Activated T-cell treated with anti-CD3 and anti-CD28 coated beads, Interleukin-2, amount 50 U/mL, for 4 hours (primary cell): ENCODE data around the gene ZKSCAN2. TPM values are rescaled to one million over a fixed set of nuclear protein-coding genes. Genes with fewer than 3 reads are reported as not detected.

ENCODE experiments used
- ATAC-seq, 2 donors: fragments of 200-7000 bp; cut with Tn5 transposase; one replicate each; pipeline ENCODE4 v1.10.0; 2021
- DNase-seq: peaks from one replicate; pipeline ENCODE4 v3.0.0-alpha.2; 2020
- H3K27me3 Mint-ChIP-seq: one replicate; pipeline ENCODE4 v1.8.0; 2021; ENCODE audit warnings: low read depth, mixed read lengths
- H3K36me3 Mint-ChIP-seq: one replicate; pipeline ENCODE4 v1.8.0; 2022; ENCODE audit warnings: mixed read lengths; ENCODE audit not compliant: insufficient read depth
- H3K4me1 Mint-ChIP-seq: one replicate; pipeline ENCODE4 v1.8.0; 2021; ENCODE audit warnings: low read depth, mixed read lengths
- H3K4me3 Mint-ChIP-seq: one replicate; pipeline ENCODE4 v1.8.0; 2021; ENCODE audit warnings: mild to moderate bottlenecking, moderate library complexity, mixed read lengths
- H3K9me3 Mint-ChIP-seq: one replicate; pipeline ENCODE4 v1.8.0; 2021; ENCODE audit warnings: mixed read lengths
- total RNA-seq, 3 donors: library from RNA; stranded (reverse); gene quantifications; one replicate each; pipeline ENCODE4 v1.2.1, GENCODE V29; 2021

Gene ZKSCAN2
- total RNA-seq, 3 donors from 2014 or later = 4.6 to 6.3 (median 5.7) TPM

DNA sequence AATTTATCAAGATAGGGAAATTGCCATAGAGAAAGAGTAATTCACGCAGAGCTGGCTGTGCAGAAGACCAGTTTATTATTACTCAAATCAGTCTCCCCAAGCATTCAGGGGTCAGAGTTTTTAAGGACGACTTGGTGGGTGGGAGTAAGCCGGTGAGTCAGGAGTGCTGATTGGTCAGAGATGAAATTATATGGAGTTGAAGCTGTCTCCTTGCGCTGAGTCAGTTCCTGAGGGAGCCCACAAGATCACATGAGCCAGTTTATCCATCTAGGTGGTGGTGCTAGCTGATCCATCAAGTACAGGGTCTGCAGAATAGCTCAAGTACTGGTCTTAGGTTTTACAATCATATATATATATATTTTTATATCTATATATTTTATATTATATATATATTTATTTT lies 46.9 kb downstream of the ZKSCAN2 start:
- Mint-ChIP-seq H3K36me3 (no peaks in the 10 kb centered on the region), H3K4me1 (no peaks in the 10 kb centered on the region), H3K4me3 (no peak overlapping the region), H3K9me3 (no peaks in the 10 kb centered on the region), H3K27me3 (no peaks in the 10 kb centered on the region)
- ATAC-seq (no peak), DNase-seq (no peak)

- Mint-ChIP-seq H3K27me3 (no peaks in the 10 kb centered on the region), H3K36me3 (no peaks in the 10 kb centered on the region), H3K9me3 (no peaks in the 10 kb centered on the region), H3K4me1 (no peaks in the 10 kb centered on the region), H3K4me3 (no peak overlapping the region)
- no peak for DNase-seq
- no peak for ATAC-seq
Observed at GRCh38 chr16:25199457-25199856, 58.2 kb downstream of the ZKSCAN2 start.

- no peak overlapping the region for H3K4me3 Mint-ChIP-seq
- no peak for DNase-seq
- no peaks in the 10 kb centered on the region for H3K4me1 Mint-ChIP-seq
- ATAC-seq = no peak
- no peaks in the 10 kb centered on the region for H3K9me3 Mint-ChIP-seq
- no peaks in the 10 kb centered on the region for H3K36me3 Mint-ChIP-seq
- H3K27me3 Mint-ChIP-seq = no peaks in the 10 kb centered on the region
Observed at GRCh38 chr16:25198021-25198420, 59.6 kb downstream of the ZKSCAN2 start.

DNA sequence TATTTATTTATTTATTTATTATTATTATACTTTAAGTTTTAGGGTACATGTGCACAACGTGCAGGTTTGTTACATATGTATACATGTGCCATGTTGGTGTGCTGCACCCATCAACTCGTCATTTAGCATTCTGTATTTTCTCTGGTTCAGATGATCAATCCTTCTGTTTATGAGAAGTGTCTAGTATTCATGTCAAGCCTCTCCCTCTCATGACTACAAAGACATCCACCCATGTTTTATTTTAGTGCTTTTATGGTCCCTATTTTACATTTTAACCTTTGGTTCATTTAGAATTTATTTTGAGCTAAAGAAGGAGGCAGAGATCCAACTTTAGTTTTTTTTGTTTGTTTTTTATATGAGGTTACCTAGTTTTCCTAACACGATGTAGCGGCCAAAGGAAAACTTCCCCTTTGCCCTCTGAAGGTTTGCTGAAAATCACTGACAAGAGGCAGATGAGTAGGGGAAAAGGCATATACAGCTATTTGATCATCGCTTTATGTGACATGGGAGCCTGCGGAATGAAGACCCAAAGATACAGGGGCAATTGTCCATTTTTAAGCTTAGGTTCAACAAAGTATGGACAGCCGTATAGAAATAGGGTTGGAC lies 63.3 kb downstream of the ZKSCAN2 start:
- Mint-ChIP-seq H3K36me3 (no peaks in the 10 kb centered on the region), H3K27me3 (no peaks in the 10 kb centered on the region), H3K9me3 (no peaks in the 10 kb centered on the region), H3K4me1 (no peaks in the 10 kb centered on the region), H3K4me3 (no peak overlapping the region)
- ATAC-seq (no peak), DNase-seq (no peak)

- H3K4me1 Mint-ChIP-seq = no peaks in the 10 kb centered on the region
- no peak for ATAC-seq
- peaks cover 2% of the 10 kb centered on the region for H3K36me3 Mint-ChIP-seq
- no peak for DNase-seq
- no peak overlapping the region for H3K4me3 Mint-ChIP-seq
- no peaks in the 10 kb centered on the region for H3K27me3 Mint-ChIP-seq
- no peaks in the 10 kb centered on the region for H3K9me3 Mint-ChIP-seq
Observed at GRCh38 chr16:25192096-25192495, 65.5 kb downstream of the ZKSCAN2 start.

- ATAC-seq (no peak), DNase-seq (no peak)
- Mint-ChIP-seq H3K27me3 (no peaks in the 10 kb centered on the region), H3K9me3 (no peaks in the 10 kb centered on the region), H3K4me3 (no peak overlapping the region), H3K4me1 (no peaks in the 10 kb centered on the region), H3K36me3 (peaks cover 2% of the 10 kb centered on the region)
Observed at GRCh38 chr16:25189305-25189704, 68.3 kb downstream of the ZKSCAN2 start.

GRCh38 chr16:25187491-25187795 lies 70.2 kb downstream of the ZKSCAN2 start:
- H3K9me3 Mint-ChIP-seq = no peaks in the 10 kb centered on the region
- H3K4me3 Mint-ChIP-seq = no peak overlapping the region
- H3K4me1 Mint-ChIP-seq = no peaks in the 10 kb centered on the region
- H3K36me3 Mint-ChIP-seq = peaks cover 2% of the 10 kb centered on the region
- no peak for DNase-seq
- no peaks in the 10 kb centered on the region for H3K27me3 Mint-ChIP-seq
- no peak for ATAC-seq

Other genes starting within 250 kb of the ZKSCAN2 start
- gene ARHGAP17, start 242.5 kb downstream of the ZKSCAN2 start, total RNA-seq = 10 to 100 TPM; 69.5 to 83.6 (median 73.1) TPM
- 10 to 100 TPM; 32.0 to 40.1 (median 32.8) TPM for gene LCMT1, start 146.1 kb downstream of the ZKSCAN2 start, total RNA-seq
- under 1 TPM in 2 of 3 donors, not detected in 1; 0.16 to 0.18 TPM for gene AQP8, start 40.9 kb downstream of the ZKSCAN2 start, total RNA-seq